Measurements from ENCODE around the gene ZNF175.

ZNF175 gene

DNA sequence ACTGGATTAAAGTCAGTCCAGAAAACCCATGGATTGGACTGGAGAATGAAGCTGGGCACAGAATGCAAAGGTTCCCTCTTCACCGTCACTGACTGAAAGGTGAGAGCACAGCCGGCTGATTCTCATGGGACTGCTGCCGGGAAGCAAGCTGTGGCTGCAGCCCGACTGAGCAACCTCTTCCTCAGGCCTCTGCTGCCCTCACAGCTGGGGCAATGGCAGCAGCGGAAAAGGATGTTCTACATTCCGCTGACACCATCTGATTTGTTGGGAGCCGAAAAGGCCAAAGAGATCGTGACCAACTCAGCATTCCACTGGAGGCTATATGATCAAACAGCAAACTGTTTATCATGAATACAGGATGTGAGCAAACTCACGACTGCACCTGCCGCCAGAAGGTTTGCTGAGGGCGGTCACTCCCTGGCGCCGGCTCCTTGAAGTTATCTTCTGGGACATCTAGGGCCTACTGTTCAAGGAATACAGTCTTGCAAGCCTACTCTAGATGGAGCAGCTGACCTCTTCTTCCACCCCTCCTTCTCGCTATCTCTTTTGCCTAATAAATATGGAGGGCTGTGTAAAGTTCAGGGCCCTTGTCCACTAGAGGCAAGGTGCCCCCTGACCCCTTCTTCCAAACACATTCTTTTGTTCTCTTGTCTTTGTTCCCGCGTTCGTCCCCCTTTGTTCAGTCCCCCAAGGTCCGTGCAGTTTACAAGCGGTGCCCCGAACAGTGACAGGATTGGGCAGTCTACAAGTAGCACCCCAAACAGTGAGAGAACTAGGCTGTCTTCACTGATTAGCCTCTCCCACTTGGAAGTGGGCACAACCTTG is 20.0 kb upstream of the ZNF175 start:
- no peak for DNase-seq

DNA sequence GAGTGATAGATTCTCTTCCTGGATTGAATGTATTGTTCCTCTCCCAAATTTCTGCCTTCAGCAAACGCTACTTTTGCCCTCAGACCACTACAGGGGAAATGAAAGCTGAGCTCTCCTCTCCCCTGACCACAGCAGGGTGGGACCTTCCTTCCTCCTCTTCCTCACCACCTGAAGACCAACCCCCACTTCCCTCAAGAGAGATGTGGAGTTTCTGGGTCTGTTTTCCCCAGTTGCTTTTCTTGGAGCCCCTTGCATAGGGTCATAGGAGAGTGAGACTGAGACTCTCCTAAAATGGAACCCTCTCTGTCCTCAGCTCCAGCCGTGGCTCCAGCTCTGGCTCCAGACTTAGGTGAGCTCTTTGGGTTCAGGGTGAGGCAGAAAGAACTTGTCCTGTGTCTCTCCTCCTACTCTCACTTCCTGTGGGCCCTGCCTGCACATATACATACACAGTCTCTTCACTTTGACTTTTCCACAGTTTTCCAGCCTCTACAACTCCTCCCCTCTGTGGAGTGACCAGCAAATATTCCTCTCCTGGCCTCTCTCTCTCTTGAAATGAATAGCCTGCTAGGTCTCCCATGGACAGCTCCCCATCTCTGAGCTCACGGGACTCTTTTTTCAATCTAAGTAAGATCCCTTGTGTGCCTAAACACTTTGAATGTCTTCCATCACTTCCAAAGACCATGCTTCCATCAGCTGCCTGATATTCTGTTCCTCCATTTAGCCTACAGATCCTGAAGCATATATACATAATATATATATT is 19.2 kb upstream of the ZNF175 start:
- DNase-seq = no peak

DNA sequence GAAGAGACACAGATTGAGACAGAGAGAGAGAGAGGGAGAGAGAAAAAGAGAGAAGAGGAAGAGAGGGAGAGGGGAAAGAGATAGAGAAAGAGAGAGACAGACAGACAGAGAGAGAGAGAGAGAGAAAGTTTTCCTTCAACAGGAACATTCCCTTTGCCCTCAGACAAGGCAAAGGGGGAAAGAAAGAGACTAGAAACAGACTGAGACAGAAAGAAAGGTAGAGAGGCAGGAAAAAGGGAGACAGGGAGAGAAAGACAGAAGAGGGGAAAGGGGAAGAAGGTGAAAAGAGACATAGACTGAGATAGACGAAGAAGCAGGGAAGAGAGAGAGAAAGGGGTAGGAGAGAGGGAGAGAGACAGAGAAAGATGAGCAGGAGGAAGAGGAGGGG is 18.5 kb upstream of the ZNF175 start:
- DNase-seq = no peak

GRCh38 chr19:51552996-51553725 is 17.9 kb upstream of the ZNF175 start:
- no peak for DNase-seq

- no peak for DNase-seq
Measured at GRCh38 chr19:51559240-51559639, 11.8 kb upstream of the ZNF175 start.

DNA sequence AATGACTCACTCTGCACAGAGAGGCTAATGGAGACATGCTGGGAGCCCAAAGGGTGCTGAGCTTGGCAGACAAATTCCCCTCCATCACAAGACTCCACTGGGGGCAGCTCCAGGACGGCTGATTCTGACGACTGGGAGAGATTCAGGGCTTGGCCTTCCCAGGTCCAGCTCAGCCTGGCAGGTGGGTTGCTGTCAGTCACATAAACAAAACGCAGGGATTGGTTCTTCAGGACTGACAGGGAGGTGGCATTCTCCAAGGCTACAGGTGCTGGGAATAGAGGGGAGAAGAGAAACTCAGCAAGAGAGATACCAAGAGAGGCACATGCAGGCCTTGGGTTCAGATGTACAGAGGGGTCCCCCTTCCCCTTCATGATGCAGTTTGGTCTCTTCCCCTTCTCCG is 10.7 kb upstream of the ZNF175 start:
- DNase-seq = no peak

- DNase-seq = no peak
Measured at GRCh38 chr19:51564791-51565190, 6.3 kb upstream of the ZNF175 start.

- no peak for DNase-seq
Measured at GRCh38 chr19:51565583-51565982, 5.5 kb upstream of the ZNF175 start.

GRCh38 chr19:51566489-51567100 is 4.5 kb upstream of the ZNF175 start:
- no peak for DNase-seq

DNA sequence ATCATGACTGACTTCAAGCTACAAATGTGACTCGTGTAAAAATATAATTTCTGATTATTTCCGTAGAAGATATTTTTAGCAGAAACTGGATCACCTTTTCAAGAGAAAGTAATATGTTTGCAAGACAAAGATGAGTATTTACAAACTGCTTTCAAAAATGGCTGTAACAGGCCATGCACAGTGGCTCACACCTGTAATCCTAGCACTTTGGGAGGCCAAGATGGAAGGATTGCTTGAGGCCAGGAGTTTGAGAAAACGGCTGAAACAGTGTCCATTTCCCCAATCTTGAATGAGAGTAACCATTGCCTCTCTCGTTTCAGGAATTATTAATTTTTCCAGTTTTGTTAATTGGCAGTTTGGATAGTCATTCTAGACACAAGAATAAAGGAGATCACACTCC is 3.5 kb upstream of the ZNF175 start:
- DNase-seq = no peak

- no peak for DNase-seq
Measured at GRCh38 chr19:51568456-51568855, 2.6 kb upstream of the ZNF175 start.

GRCh38 chr19:51571599-51571998 is 516 bp downstream of the ZNF175 start:
- DNase-seq = no peak

DNA sequence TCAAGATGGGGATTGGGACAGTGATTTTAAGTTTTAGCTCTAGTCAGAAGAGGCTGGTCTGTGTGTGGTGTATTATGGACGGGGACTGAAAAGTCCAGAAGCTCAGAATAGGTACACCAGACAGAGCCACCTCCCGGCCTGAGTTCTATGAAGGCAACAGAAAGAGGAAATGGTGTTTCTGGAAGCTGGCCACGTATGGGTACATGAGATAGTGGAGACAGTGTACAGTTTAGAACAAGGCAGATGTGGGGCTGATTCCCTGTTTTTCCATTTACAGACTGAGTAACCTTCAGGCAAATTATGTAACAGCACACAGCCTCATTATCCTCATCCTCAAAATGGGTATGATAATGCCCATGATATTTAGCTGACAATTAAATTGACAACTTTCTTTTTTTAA is 1.3 kb downstream of the ZNF175 start:
- no peak for DNase-seq

- no peak for DNase-seq
Measured at GRCh38 chr19:51572908-51573307, 1.8 kb downstream of the ZNF175 start.

- DNase-seq = no peak
Measured at GRCh38 chr19:51573331-51573730, 2.2 kb downstream of the ZNF175 start.

DNA sequence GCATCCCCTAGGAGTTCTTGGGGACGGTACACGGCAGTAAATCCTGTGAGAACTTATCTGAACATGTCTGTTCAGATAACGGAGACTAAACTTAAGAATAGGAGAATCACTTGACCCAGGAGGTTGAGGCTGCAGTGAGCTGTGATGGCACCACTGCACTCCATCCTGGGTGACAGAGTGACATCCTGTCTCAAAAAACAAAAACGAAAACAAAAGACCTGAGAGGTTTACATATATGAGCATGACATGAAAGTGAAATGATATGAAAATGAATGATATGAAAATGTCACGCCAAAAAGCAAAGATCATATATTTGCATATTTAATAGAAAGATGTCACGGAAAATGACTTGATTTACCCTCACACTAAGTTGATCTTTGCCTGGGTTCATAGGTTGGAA is 5.8 kb downstream of the ZNF175 start:
- no peak for DNase-seq

- no peak for DNase-seq
Measured at GRCh38 chr19:51586103-51586728, 15.1 kb downstream of the ZNF175 start.

- DNase-seq = no peak
Measured at GRCh38 chr19:51586799-51587198, 15.7 kb downstream of the ZNF175 start.

- DNase-seq = no peak
Measured at GRCh38 chr19:51587264-51588191, 16.4 kb downstream of the ZNF175 start.

DNA sequence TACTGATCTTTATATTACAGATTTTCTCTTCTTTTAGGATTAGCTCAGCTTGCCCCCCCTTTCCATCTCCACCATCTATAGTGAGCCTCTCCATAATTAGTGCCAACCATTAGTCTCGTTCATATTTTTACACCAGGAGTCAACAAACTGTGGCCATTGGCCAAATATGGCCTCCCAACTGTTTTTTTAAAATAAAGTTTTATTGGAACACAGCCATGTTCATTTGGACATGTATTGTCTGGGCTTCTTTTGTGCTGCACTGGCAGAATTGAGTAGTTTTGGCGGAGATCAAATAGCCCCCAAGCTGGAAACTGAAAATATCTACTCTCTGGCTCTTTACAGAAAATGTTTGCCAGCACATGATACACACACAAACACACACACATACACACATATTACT is 18.4 kb downstream of the ZNF175 start:
- no peak for DNase-seq

GRCh38 chr19:51590441-51590840 is 19.4 kb downstream of the ZNF175 start:
- DNase-seq = no peak

- DNase-seq = no peak
Measured at GRCh38 chr19:51592521-51592920, 21.4 kb downstream of the ZNF175 start.

All from NCI-H2029 treated with DMSO at 0.1 percent for 48 hours (cell line).